HG02885 (cell line): ENCODE measurements around the gene DPY19L1.
"Not testable (repeated sequence)": the region's sequence is repeated elsewhere in the genome, so short reads cannot be mapped to it uniquely, and the experiment has no call there.

Experiments used
- ATAC-seq: cut with Tn5 transposase; IDR thresholded peaks from one replicate; pipeline ENCODE4 v1.9.1; 2021; ENCODE audit warnings: mild to moderate bottlenecking; ENCODE audit not compliant: unreplicated experiment, poor library complexity

The DPY19L1 gene

DNA sequence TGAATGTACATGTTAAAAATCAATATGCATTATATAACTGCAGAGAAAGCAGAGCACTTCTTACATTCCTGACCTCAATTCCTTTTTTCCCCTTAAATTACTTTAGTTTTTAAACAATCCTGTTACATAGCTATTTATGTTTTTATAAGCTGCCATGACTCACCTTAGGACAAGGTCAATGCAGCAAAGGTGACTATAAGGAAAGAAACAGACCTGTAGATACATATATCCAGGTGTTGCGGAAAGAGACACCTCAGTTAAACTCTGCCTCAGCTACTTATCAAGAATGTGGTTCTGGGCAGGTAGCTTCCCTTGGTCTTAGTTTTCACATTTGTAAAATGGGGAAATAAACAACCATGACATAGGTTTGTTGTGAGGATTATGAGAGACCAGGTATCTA, 105.5 kb downstream of the DPY19L1 start:
- ATAC-seq, result no peak

DNA sequence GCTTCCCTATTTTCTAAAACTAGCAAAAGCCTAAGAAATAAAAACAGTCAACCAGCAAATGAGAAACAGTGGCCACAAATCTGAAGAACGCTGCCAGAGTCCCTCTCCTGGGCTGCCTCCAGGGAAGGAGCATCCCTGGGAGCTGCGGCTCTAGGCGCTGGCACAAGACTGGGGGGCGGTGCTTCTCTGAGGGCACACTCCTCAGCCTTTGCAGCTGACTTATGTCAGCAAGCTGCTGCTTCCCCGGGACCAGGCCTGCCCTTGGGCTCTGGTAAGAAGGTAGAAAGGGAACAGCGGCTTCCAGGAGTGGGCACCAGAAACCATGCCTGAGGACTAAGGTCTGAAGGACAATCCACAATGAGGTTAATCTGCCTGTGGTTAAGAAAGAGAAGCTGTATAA, 107.5 kb downstream of the DPY19L1 start:
- ATAC-seq, result not testable (repeated sequence)

DNA sequence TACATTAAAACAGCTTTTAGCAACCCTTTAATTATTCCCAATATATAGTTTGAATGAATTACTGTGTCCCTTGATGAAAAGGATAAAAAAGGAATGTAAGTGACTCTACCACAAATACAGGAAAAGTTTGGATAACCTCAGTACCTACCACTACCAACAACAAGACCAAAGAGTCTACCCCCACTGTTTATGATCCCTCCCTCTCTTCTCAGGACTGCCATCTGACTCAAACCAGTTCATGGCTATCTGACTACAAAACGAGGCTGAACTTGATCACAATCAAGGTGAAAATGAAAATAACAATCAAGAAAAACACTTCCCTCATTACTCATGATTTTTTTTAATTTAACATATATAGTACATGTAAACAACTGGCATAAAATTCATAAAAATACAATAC, 108.7 kb downstream of the DPY19L1 start:
- ATAC-seq, result no peak

DNA sequence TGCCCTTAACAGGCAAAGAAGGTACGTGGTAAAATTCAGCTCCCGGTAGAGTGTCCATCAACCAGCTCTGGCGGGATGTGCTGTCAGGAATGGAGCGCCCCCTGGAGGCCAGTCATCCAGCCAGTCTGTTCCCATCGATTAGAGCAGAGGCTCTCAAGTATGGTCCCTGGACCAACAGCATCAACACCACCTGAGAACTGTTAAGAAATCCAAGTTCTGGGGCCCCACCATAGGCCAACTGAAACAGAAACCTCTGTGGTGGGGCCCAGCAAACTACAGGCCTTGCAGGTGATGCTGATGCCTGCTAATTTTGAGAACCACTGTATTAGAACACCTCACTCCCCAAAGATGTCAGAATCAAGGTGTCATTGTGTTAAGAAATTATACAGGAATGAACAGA, 109.2 kb downstream of the DPY19L1 start:
- peak; percentile 90 for ATAC-seq

DNA sequence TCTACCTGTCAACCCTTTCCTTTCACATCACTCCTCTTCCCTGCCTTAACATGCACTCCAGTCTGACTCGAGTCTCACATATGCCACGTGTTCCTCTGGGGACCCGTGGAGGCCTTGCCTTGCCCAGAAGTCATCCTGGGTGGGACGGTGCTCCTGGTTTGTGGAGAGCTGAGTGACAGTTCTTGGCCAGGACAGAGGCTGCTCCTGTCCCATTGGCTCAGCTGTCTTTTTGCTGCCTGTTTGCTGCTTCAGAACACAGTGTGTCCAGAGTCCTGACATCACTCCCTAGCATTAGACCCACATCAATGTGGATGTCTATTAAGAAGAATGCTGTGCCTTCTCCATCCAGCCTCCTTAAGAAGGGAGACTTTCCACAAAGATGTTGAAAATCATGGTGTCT, 116.8 kb downstream of the DPY19L1 start:
- not testable (repeated sequence) for ATAC-seq

DNA sequence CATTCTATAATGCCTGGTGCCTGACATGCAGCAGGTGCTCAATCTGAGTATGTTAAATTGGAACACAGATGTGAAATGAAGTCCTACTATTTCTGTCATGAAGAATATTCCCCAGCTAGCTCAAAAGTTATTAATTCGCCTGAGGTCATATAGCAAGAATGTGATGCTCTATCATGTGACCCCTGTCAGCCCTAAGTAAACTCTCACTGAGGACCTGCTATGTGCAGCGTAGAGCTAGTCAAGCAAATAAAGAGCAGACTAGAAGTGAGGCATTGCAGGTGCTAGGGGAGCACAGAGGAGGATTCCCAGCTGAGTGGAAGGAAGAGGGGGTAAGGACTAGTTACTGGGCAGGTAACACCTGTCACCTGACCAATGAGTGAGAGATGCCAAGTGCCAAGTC, 118.2 kb downstream of the DPY19L1 start:
- ATAC-seq, result not testable (repeated sequence)

DNA sequence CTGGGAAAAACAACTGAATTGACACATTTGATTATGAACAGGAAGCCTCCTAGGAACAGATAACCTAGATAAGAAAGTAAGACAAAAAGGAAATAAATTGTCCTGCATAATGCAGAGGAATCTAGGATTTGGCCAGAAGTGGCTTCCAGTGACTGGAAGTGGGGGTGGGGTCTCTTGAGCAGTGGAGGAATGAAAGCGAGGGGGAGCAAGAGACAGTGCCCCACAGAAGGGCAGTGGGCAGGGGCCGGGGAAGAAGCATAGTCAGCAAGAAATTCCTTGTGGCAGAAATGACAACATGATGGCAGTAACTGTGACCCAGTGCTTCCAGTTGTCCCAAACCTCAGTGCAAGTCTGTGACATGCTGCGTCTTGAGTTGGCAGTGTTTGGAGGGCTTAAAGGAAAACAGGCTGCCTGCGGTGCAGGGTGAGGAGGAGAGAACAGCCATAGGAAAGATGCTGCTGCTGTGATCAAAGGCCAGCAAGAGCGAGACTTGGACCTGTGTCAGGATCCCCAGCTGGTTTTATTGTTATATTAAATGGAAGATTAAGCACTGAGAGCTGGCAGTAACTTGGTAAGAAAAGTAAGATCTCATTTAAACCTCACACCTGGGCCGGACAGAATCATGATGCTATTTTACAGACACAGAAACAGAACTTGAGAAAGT, 119.0 kb downstream of the DPY19L1 start:
- ATAC-seq, result not testable (repeated sequence)

DNA sequence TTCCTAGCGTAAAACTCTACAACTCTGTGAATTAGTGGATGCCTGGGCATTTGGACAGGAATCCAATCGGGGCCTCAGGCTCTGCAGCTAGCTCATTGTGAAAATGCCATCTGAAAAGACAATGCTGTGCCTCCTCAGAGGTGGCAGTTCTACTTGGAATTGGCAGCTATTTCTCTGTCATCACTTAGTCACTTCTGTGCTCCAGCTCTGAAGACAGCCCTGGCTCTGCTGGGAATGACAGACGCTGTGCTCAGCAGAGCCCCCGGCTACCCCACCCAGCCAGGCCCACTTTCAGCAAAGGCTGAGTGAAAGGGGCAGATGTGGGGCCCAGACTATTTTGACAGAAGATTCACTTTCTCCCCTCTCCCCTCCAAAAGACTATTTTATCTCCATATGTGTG, 119.8 kb downstream of the DPY19L1 start:
- not testable (repeated sequence) for ATAC-seq

DNA sequence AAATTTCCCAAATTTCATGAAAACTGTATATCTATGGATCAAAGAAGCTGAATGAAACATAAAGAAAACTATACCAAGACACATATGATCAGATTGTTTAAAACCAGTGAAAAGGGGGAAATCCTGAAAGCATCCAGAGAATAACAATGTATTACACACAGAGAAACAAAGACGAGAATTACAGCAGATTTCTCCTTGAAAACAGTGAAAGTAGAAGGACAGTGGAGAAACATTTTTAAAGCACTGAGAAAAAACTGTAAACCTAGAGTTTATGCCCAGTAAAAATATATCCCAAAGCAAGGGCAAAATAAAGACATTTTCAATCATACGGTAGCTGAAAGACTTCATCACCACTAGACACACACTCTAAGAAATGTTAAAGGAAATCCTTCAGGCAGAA, 121.0 kb downstream of the DPY19L1 start:
- no peak for ATAC-seq

DNA sequence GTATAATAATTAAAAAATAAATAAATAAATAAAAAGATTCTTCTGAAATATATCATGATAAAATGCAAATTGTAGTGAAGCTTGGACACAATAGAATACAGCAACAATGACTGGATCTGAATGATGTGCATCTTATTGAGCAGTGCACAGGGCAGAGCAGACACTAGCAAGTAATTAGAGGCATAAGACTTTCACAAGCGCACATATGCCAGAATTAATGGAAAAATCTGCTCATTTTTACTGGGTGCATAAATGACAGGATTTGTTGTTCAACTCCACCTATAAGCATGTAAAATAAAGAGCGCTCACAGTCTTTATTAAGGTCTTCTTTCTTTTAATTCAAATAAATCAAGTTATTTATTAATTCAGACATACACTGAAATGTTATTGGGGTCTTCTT, 125.0 kb downstream of the DPY19L1 start:
- no peak for ATAC-seq

DNA sequence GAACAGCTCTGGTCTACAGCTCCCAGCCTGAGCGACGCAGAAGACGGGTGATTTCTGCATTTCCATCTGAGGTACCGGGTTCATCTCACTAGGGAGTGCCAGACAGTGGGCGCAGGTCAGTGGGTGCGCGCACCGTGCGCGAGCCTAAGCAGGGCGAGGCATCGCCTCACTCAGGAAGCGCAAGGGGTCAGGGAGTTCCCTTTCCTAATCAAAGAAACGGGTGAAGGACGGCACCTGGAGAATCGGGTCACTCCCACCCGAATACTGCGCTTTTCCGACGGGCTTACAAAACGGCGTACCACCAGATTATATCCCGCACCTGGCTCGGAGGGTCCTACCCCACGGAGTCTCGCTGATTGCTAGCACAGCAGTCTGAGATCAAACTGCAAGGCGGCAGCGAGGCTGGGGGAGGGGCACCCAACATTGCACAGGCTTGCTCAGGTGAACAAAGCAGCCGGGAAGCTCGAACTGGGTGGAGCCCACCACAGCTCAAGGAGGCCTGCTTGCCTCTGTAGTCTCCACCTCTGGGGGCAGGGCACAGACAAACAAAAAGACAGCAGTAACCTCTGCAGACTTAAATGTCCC, 130.9 kb downstream of the DPY19L1 start:
- not testable (repeated sequence) for ATAC-seq

DNA sequence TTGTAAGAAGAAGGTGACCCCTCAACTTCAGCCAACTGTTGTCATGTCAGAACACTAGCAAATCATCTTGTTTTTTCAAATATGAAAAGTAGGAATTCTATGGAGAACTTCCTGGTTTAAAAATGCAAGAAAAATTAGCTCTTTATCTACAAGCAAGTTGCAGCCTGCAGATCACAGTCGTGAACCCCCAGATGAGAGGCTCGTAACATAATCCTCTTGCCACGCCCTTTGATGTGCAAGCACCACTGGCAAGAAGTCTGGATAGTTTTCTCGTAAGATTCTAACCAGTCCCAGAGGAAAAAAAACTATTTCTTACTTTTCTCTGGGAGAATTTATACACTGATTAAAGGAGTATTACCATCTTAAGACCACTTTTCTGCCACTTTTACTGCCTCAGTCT, 132.3 kb downstream of the DPY19L1 start:
- no peak for ATAC-seq

DNA sequence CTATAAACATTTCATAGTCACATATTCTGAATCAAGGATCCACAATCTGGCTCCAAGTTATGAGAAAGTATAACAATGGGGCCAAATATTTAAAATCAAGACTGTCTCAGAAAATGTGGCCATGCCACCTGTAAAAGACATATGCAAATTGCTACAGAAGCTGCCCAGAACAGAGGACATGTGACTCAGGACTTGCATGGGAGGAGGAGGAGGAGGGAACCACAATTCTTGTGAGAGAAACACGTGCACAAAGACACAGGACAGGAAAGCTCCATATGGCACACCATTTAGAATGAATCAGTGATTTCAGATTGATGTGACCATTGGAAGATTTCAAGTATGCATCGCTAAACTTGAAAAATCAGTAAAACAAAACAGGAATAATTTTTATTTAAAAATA, 133.4 kb downstream of the DPY19L1 start:
- not testable (repeated sequence) for ATAC-seq

DNA sequence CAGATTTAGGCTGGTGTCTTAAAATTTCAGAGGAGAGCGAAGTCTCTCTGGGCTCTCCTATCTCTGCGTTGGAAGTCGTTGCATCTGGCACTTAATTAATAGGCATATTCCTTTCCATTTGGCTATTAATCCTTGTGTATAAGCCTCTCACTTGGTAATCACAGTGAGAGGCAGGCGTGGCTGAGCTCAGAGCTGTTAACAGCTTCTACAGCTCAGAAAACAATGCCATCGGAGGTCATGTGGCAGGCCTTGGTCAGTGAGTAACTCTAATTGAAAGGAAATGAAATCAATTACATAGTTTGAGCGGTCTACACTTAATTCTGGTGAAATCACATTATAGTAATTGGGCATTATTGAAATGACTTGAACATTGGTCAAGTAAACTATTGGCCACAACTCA, 135.1 kb downstream of the DPY19L1 start:
- ATAC-seq, result no peak

DNA sequence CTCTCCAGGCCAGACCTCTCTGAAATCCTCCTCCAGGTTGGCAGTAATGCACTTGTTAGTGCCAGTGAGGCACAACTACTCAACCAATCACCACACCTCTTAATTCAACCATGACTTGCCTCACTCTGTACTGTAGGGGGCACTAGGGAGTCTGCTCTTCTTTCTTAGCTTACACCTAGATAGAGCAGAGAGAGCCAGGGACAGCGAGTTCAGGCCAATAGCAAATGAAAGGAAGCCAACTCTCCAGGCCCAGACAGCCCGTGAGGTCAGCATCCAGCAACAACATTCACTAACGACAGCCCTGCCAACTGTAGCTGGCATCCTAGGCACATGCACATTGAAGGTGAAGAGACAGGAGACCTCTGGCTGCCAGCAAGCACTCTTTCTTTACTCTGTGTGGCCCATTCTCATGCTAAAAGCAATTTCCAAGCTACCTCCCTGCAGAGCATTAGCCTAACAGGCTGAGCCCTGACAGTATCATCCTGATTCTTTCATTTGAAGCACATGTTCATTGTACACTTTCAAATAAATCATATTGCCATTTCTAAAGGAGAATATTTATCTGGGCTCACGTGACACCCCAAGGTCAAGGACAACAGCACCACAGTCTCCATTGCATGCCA, 136.3 kb downstream of the DPY19L1 start:
- peak; percentile 74 for ATAC-seq

DNA sequence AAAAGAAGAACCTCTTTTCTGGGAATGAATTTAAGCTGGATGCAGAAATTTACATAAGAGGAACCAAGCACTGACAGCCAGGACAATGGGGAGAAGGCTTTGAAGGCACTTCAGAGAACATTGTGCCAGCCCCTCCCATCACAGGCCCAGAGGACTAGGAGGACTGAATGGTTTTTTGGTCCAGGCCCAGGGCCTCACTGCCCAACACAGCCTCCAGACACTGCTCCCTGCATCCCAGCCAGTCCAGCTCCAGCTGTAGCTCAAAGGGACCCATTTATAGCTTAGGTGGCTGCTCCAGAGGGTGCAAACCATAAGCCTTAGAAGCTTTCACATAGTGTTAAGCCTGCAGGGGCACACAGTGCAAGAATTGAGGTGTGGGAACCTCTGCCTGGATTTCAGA, 142.1 kb downstream of the DPY19L1 start:
- ATAC-seq, result no peak

DNA sequence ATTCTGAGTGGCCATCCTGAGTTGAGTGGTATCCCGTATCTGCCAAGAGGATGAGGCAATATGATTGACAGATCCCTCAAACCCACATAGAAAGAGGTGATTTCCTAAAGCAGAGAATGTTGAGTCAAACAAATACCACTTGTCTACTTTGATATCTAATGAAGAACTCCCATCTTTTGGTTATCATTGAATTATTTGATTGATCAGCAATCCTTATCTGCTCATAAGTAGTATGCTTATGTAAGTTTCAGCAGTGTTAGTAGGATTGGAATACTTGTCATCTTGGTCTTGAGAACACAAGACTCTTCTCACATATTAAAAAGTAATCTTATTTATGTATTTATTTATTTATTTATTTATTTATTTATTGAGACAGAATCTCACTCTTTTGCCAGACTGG, 147.3 kb downstream of the DPY19L1 start:
- no peak for ATAC-seq

DNA sequence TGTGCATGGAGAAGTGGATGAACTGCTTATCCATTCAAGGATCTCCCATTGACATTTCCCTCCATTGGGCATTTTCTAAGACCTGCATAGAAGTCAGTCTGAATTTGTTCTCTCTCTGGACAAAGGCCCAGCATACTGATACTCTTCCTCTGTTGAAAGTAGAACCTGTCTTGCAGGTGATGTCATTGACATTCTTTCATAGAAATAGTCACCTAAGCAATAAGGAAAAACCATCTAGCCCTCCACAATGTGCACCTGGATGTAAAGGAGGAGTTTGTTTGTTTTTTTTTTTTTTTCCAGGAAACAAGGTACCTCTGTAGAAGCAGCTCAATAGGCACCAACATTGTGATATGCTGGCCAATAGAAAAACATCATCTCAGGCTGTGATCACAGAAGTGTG, 150.4 kb downstream of the DPY19L1 start:
- no peak for ATAC-seq

DNA sequence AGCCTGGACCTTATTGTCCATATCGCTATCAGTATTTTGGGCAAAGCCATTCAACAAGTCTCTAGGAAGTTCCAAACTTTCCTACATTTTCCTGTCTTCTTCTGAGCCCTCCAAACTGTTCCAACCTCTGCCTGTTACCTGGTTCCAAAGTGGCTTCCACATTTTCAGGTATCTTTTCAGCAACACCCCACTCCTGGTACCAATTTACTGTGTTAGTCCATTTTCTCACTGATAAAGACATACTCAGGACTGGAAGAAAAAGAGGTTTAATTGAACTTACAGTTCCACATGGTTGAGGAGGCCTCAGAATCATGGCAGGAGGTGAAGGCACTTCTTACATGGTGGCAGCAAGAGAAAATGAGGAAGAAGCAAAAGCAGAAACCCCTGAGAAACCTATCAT, 153.4 kb downstream of the DPY19L1 start:
- ATAC-seq, result not testable (repeated sequence)

DNA sequence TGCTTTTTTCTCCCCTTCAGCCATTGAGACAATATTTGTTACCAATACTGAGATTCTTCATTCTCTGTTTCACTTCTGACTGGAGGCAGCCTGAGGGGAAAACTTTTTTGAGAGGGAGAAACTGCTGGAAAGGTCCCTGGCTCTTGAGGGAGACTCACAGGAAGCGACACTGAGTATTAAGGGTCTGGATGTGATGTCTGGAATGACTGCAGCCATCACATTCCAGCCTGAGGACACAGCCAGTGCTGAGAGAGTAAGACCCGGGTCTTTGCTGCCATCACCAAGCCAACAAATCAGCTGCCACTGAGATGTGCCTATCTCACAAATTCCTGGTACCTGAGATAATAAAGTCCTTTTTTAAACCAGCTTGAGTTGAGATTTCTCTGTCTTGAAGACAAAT, 157.4 kb downstream of the DPY19L1 start:
- no peak for ATAC-seq

DNA sequence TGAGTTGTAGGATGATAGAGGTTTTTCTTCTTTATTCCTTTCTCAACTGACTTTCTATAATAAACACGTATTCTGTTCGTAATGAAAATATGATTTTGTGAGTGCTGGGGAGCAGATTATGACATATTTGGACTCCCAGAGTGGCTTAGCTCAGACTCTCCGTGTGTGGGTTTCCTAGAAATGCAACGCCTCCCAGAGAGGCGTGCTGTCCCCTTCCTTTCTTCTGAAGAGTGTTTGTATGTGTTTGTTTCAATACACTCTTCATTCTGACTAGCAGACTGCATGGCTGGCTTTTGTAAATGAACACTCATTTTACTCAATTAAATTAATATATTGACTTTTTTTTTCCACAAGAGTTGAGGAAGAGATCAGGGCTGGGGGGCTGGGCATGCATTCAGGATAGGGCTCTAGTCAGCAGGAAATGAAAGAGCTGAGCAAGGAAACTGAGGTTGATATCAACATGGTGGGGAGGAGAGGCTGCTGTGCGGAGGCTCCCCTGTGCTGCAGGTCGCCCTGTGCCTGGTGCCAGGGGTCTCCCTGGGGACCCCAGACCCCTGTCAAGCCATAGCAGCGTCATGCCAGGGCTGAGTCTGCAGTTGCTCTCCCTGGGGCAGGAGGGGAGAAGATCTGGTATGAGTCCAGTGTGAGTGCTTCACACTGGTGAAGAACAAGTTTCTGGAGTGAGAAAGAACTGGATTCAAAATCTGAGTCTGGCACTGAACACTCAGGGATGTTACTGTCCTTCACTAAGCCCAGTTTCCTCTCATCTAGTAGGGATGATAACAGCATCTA, 158.1 kb downstream of the DPY19L1 start:
- ATAC-seq, result not testable (repeated sequence)
